Measurements from ENCODE around the gene PRC1.
"Not testable (repeated sequence)": the region's sequence is repeated elsewhere in the genome, so short reads cannot be mapped to it uniquely, and the experiment has no call there.

The PRC1 gene

GRCh38 chr15:90931828-90932659 lies 62.3 kb downstream of the PRC1 start, which contains the start of gene HDDC3:
Gene HDDC3, minus strand, starts transcription at chr15:90932549. Its CDS starts 9 bp downstream, at chr15:90932540.
- DNase-seq = peak; percentile 87 to 91

- no peak for DNase-seq
Observed at GRCh38 chr15:90931575-90931827, 62.8 kb downstream of the PRC1 start.

DNA sequence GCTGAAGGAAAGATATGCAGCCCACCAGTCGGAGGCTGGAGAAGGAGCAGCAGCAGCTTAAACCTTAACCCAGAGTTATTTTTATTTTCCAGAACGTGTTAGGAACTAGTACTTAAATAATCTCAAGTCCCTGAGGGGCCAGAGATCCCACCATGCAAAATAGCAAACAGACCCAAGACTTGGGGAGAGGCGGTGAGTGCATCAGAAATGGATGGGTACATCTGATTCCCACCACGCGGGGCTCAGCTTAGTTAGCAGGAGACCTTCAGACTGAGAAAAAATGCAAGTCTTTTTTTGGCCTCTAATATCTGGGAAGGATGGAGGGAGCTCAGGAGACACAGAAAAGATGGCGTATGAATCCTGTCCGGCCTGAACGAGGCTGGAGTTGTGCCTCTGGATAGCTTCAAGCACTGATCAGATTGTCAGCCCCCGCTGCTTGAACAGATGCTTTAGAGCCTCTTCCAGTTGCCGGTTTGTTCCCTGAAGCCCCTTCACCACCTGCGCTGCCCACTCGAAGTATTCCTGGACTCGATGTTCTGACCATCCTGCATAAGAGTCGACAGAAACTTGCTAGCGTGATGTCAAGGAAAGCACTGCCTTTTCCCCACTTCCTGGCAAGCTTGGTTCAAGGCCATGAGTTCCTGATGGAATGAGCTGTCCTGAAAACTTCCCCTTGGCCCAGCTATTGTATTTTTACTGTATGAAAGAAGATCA lies 63.3 kb downstream of the PRC1 start:
- no peak for DNase-seq

DNA sequence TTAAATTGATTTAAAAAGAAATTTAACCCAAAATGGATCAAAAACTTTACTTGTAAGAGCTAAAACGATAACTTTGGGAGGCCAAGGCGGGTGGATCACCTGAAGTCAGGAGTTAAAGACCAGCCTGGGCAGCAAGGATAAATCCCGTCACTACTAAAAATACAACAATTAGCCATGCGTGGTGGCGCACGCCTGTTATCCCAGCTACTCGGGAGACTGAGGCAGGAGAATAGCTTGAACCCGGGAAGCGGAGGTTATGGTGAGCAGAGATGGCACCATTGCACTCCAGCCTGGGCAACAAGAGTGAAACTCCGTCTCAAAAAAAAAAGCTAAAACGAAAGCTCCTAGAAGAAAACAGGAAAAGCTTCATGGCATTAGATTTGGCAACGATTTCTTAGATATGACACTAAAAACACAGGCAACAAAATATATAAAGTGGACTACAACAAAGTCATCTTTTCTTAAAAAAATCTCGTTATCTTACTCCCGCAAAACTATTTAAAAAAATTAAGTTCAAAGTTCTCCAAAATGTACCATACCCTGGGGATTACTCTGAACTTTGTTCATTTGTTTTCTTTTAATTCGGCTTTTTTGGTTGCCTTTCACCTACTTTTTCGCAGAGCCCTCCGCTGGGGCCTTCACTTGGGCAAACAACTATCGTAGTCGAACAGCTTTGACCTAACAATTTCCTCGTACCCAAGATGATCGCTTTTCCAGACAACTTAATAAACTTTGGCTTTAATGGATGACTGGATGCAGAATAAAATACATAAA lies 64.9 kb downstream of the PRC1 start:
- DNase-seq = no peak

DNA sequence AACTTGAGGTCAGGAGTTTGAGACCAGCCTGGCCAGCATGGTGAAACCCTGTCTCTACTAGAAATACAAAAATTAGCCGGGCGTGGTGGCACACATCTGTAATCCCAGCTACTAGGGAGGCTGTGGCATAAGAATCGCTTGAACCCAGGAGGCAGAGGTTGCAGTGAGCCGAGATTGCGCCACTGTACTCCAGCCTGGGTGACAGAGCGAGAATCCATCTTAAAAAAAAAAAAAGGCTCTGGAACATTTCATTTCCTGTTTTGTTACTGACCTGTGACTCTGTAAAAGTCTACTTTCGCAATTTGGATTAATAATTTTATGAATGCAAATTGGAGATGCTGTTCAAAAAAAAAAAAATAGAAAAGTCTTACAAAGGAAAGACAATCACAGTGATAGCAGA lies 66.2 kb downstream of the PRC1 start:
- not testable (repeated sequence) for DNase-seq

DNA sequence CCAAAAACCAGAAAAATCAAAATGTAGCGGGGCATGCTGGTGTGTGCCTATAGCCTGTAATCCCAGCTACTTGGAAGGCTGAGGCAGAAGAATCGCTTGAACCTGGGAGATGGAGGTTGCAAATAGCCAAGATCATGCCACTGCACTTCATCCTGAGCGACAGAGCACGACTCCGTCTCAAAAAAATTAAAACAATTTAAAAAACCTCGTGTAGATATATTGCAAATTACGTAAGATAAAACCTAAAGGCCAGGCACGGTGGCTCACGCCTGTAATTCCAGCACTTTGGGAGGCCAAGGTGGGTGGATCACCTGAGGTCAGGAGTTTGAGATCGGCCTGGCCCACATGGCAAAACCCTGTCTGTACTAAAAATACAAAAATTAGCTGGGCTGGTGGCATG lies 67.6 kb downstream of the PRC1 start:
- not testable (repeated sequence) for DNase-seq

- DNase-seq = no peak
Observed at GRCh38 chr15:90924375-90924774, 70.0 kb downstream of the PRC1 start.

- DNase-seq = not testable (repeated sequence)
Observed at GRCh38 chr15:90922712-90923322, 71.5 kb downstream of the PRC1 start.

DNA sequence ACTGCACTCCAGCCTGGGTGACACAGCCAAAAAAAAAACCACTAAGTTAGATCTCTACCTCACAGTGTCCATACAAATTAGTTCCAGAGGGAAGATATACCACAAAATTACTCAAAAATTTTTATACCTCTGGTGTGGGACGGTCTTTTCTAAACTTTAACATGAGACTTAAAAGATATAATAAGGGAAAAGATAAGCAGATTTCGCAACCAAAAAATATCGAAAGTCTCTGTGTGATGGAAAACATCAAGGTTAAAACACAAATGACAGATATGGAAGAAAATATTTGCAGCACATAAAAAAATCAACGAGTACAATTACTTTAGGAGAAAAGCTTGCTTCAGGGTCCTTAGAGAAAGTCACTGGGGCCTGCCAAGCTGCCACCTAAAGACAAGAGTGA lies 72.4 kb downstream of the PRC1 start:
- DNase-seq = no peak

DNA sequence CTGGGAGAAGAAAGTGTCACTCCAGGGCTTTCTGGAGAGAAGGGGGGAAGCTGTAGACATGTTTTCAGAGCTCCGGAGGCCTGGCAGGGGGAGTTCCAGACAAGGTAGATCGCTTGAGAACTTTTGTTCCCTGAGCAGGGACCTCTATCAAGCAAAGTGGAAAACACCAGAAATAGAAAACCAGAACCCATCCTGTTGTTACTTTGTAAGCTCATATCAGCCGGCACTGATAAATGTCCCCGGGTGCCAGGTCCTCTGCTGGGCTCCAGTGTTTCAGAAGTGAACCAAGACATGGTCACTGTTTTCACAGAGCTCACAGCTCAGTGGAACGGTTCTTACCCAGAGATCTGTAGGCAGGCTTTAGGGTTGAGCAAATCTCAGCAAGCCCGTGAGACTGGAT lies 75.5 kb downstream of the PRC1 start:
- DNase-seq = no peak

DNA sequence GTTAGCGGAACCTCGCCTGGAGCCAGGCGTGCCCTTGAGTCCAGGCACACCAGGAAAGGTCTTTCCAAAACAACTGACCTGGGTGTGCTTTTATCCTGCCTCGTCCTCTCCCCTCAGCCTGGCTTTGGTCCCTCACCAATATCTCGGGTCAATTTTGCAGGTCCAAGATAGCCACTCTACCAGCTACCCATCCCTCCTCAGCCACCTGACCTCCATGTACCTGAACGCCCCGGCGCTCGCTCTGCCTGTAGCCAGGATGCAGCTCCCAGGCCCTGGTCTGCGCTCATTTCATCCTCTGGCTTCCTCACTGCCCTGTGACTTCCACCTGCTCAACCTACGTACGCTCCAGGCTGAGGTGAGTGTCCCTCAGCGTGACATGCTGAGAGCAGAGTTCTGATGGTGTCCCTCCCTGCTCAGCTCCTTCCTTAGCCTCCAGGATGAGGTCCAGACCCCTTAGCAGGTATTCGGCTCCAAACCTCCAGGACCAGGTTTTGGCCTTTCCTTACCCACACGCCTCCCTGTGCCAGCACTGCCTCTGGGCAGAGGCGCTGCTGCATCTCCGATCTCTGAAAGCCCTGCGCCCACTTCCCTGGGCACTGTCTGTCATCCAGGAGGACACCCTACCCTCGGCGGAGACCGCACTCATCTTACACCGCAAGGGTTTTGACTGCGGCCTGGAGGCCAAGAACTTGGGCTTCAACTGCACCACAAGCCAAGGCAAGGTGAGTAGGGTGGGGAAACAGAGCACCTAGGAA lies 76.1 kb downstream of the PRC1 start:
- DNase-seq = no peak

GRCh38 chr15:90917569-90917968 lies 76.8 kb downstream of the PRC1 start:
- no peak for DNase-seq

- DNase-seq = no peak
Observed at GRCh38 chr15:90916461-90916860, 77.9 kb downstream of the PRC1 start.

Data from CD4-positive, alpha-beta T cell treated with Interferon alpha-2 for 1 hour (primary cell).